ENCODE data around the gene PITHD1. TPM values are rescaled to one million over a fixed set of nuclear protein-coding genes. Genes with fewer than 3 reads are reported as not detected.

The PITHD1 gene
- total RNA-seq, 2 donors from 2014 or later = 30.3 to 39.6 TPM

DNA sequence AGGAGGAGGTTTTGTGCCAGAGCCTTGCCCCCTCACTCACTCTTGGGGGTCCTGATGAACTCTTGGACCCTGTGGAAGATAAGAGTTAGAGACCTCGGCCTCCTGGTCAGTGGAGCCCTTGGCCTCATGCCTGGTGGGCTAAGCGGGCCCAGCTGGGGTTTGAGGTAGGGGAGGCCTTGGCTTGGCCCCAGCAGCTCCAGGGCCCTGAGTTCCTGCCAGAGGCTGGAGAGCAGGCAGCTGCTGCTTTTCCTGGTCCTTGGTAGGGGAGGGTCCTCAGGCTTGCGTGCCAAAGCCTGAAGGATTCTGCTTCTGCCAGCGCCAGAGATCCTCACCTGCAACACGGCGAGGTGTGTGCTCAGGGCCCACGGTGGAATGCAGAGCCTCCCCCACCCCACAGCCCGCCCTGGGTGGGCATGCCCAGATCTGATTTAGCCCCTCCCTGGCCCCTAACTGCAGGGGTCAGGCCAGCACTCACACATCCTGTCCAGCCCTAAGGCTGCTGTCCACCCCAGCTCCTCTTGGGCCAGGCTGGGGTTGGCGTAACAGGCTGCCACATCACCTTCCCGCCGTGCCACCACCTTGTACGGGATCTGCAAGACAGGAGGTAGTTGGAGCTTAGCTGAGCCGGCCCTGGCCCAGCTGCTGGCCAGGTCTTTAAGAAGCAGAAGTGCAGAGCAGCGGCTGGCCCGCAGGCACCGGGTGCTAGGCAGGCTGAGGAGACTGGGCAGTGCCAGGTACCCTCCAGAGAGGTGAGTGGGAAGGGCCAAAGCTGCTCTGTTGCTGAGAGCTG lies 17.7 kb downstream of the PITHD1 start:
- H3K27me3 ChIP-seq = no peaks in the 10 kb centered on the region
- H3K4me3 ChIP-seq = no peak overlapping the region
- H3K9me3 ChIP-seq = no peaks in the 10 kb centered on the region
- peaks cover 35% of the 10 kb centered on the region for H3K36me3 ChIP-seq
- no peak overlapping the region for H3K27ac ChIP-seq
- TF ChIP-seq, protein P1, sequence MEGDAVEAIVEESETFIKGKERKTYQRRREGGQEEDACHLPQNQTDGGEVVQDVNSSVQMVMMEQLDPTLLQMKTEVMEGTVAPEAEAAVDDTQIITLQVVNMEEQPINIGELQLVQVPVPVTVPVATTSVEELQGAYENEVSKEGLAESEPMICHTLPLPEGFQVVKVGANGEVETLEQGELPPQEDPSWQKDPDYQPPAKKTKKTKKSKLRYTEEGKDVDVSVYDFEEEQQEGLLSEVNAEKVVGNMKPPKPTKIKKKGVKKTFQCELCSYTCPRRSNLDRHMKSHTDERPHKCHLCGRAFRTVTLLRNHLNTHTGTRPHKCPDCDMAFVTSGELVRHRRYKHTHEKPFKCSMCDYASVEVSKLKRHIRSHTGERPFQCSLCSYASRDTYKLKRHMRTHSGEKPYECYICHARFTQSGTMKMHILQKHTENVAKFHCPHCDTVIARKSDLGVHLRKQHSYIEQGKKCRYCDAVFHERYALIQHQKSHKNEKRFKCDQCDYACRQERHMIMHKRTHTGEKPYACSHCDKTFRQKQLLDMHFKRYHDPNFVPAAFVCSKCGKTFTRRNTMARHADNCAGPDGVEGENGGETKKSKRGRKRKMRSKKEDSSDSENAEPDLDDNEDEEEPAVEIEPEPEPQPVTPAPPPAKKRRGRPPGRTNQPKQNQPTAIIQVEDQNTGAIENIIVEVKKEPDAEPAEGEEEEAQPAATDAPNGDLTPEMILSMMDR (IDR thresholded peaks at IDR 0.05) = no peak
- H3K4me1 ChIP-seq = peaks cover 4 to 47% of the 10 kb centered on the region in 2 donors
- DNase-seq (ENCODE audit: low spot score) = no peak

DNA sequence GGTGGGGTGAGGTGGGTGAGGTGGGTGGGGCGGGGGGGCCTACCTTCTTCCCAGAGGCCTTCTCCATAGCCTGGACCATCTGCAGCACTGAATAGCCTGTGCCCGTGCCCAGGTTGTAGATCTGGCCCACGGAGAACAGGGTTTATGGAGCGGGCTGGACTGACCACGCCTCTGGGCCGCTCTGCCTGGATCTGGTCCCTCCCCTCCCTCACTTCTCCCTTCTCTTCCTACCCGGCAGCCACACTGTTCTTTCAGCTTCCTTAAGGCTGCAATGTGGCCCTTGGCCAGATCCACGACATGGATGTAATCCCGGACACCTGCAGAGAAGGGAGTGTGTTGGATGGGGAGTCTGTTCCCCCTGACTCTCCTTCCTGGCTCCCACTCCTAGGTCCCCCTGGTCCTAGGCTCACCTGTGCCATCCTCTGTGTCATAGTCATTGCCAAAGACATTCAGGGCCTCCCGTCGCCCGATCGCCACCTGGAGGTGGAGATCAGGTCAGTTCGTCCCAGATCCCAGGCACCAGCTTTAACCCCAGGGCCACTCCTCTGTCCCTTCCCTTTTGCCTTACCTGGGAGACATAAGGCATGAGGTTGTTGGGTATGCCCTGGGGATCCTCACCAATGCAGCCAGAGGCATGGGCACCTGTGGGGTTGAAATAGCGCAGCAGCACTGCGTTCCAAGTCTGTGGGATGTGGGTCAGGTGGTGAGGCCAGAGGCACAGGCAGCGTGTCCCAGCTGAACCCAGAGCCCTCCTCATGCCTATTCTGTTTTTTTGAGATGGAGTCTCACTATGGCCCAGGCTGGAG lies 18.5 kb downstream of the PITHD1 start:
- Histone ChIP-seq H3K27ac (no peak overlapping the region), H3K36me3 (peaks cover 35% of the 10 kb centered on the region), H3K27me3 (no peaks in the 10 kb centered on the region), H3K4me1 (peaks cover 4 to 49% of the 10 kb centered on the region in 2 donors), H3K9me3 (no peaks in the 10 kb centered on the region), H3K4me3 (no peak overlapping the region)
- no peak for DNase-seq (ENCODE audit: low spot score)
- TF ChIP-seq, protein P1 (IDR thresholded peaks at IDR 0.05) = no peak

DNA sequence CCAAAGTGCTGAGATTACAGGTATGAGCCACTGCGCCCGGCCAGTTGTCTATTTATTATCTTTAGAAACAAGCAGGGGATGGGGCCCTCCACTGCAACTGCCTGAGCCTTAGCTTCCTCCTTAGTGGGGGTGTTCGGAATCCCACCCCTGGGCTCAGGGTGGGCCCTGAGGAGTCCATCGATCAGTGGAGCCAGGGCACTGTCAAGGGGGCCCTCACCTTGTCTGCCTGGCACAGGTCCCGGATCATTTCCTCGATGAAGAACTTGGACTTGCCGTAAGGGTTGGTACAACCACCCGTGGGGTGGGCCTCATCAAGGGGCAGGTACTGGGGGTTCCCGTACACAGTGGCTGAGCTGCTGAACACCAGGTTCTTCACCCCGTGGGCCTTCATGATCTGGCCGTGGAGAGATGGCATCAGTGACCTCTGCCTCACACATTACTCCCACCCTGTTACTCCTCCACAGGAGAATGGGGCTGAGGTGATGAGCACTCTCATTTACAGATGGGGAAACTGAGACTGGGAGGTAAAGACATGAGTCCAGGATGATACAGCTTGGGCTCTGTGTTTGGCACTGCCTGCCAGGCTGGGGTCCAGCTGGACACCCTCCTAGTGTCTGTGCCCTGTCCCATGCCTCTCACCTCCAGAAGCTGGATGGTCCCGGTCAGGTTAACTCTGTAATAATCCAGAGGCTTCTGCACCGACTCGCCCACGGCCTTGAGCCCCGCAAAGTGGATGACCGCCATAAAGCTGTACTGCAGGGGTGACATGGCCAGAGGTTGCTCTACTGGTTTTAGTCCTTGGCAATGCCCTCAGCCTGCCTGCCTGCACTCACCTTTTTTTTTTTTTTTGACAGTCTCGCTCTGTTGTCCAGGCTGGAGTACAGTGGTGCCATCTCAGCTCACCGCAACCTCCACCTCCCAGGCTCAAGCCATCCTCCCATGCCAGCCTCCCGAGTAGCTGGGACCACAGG lies 19.5 kb downstream of the PITHD1 start:
- peaks cover 34% of the 10 kb centered on the region for H3K36me3 ChIP-seq
- TF ChIP-seq, protein P1 (IDR thresholded peaks at IDR 0.05) = no peak
- no peak for DNase-seq (ENCODE audit: low spot score)
- no peaks in the 10 kb centered on the region for H3K27me3 ChIP-seq
- no peak overlapping the region for H3K27ac ChIP-seq
- H3K4me1 ChIP-seq = peaks cover 0 to 41% of the 10 kb centered on the region in 2 donors
- H3K9me3 ChIP-seq = no peaks in the 10 kb centered on the region
- no peak overlapping the region for H3K4me3 ChIP-seq

DNA sequence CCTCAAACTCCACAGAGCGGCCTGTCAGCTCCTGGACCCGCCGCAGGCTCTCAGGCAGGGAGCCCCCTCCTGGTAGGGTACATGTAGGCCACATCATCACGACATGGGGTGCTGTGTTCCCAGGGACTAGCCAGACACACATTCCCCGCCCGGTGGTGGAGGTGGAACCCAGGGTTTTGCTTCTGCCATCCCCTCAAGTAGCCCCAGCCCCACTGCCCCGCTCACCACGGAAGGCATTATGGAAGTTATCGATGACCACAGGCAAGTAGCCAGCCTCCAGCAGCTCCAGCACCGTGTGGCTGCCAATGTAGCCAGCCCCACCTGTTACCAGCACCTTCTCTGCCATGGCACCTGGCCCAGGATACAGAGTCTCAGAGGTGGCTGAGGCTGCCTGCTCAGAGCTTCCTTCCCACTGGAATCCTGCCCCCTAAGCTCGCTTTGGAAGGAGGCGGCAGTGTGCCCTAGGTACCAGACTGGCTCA lies 20.5 kb downstream of the PITHD1 start:
- peaks cover 0 to 32% of the 10 kb centered on the region in 2 donors for H3K4me1 ChIP-seq
- H3K27me3 ChIP-seq = no peaks in the 10 kb centered on the region
- H3K9me3 ChIP-seq = no peaks in the 10 kb centered on the region
- no peak for DNase-seq (ENCODE audit: low spot score)
- no peak overlapping the region for H3K4me3 ChIP-seq
- peak overlapping the region in 1 of 2 donors; percentile 86 for H3K27ac ChIP-seq
- H3K36me3 ChIP-seq = peaks cover 24% of the 10 kb centered on the region
- TF ChIP-seq, protein P1 (IDR thresholded peaks at IDR 0.05) = no peak

DNA sequence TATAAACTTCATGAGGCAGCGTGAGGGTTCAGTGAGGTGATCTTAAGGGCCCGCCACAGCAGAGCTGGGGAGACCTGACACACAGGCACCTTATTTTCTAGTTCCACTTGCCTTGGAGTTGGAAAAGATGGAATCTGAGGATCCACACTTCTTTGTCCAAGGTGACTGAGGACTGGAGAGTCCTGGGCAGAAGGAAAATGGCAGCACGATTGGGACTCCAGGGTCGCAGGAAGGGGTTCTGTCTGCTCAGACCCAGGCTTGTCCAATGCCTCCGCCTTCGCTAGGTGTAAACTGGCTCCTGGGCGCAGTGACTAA lies 21.0 kb downstream of the PITHD1 start:
- Histone ChIP-seq H3K36me3 (peaks cover 19% of the 10 kb centered on the region), H3K27ac (peak overlapping the region; percentile 86 to 93), H3K4me3 (peak overlapping the region in 1 of 2 donors; percentile 89)

More for the DNA sequence above, 21.0 kb downstream of the PITHD1 start:
- DNase-seq (ENCODE audit: low spot score) = no peak
- H3K27me3 ChIP-seq = no peaks in the 10 kb centered on the region
- peaks cover 0 to 26% of the 10 kb centered on the region in 2 donors for H3K4me1 ChIP-seq
- H3K9me3 ChIP-seq = no peaks in the 10 kb centered on the region
- TF ChIP-seq, protein P1 (IDR thresholded peaks at IDR 0.05) = no peak
